Germinal center (tissue), 1 donor: ENCODE measurements around the gene MBD3L4.
"Not testable (repeated sequence)": the region's sequence is repeated elsewhere in the genome, so short reads cannot be mapped to it uniquely, and the experiment has no call there.

ENCODE experiments used
- DNase-seq: peaks from one replicate; pipeline ENCODE4 v3.0.0; 2012; ENCODE audit warnings: mixed read lengths, low spot score

MBD3L4 gene

GRCh38 chr19:7040079-7040478, at the start of gene MBD3L4:
MBD3L4 (minus strand) TSS chr19:7040179; CDS start chr19:7040144, 35 bp downstream.
- DNase-seq = not testable (repeated sequence)

GRCh38 chr19:7088999-7089398, 49.0 kb upstream of the MBD3L4 start:
- no peak for DNase-seq

- no peak for DNase-seq
These were observed 43.3 kb upstream of the MBD3L4 start for GRCh38 chr19:7083076-7083956.

- no peak for DNase-seq
These were observed 38.0 kb upstream of the MBD3L4 start for GRCh38 chr19:7078008-7078407.

- DNase-seq = no peak
These were observed 36.2 kb upstream of the MBD3L4 start for GRCh38 chr19:7076151-7076550.

GRCh38 chr19:7074705-7075282, 34.8 kb upstream of the MBD3L4 start:
- no peak for DNase-seq

GRCh38 chr19:7072541-7072940, 32.6 kb upstream of the MBD3L4 start:
- no peak for DNase-seq

GRCh38 chr19:7069904-7070226, 29.9 kb upstream of the MBD3L4 start:
- no peak for DNase-seq

- peak; percentile 98 for DNase-seq
These were observed 29.3 kb upstream of the MBD3L4 start, which contains the start of gene ZNF557 for GRCh38 chr19:7069042-7069903. ZNF557 (plus strand) TSS chr19:7069703; CDS start chr19:7075075, 5,372 bp downstream.

- DNase-seq = no peak
These were observed 28.6 kb upstream of the MBD3L4 start for GRCh38 chr19:7068599-7068998.

- no peak for DNase-seq
These were observed 27.7 kb upstream of the MBD3L4 start for GRCh38 chr19:7067716-7068115.

GRCh38 chr19:7067122-7067521, 27.1 kb upstream of the MBD3L4 start:
- DNase-seq = not testable (repeated sequence)

GRCh38 chr19:7063764-7064418, 23.9 kb upstream of the MBD3L4 start:
- no peak for DNase-seq

GRCh38 chr19:7063339-7063738, 23.4 kb upstream of the MBD3L4 start:
- DNase-seq = no peak

- DNase-seq = not testable (repeated sequence)
These were observed 20.0 kb upstream of the MBD3L4 start for GRCh38 chr19:7059977-7060376.

- not testable (repeated sequence) for DNase-seq
These were observed 18.6 kb upstream of the MBD3L4 start, which contains the start of gene MBD3L3 for GRCh38 chr19:7058576-7058975. MBD3L3 (minus strand) TSS chr19:7058676; CDS start chr19:7058605, 71 bp downstream.

GRCh38 chr19:7056371-7056770, 16.4 kb upstream of the MBD3L4 start:
- DNase-seq = not testable (repeated sequence)

GRCh38 chr19:7055679-7056078, 15.7 kb upstream of the MBD3L4 start:
- DNase-seq = not testable (repeated sequence)

- not testable (repeated sequence) for DNase-seq
These were observed 14.8 kb upstream of the MBD3L4 start for GRCh38 chr19:7054635-7055368.

GRCh38 chr19:7052896-7053295, 12.9 kb upstream of the MBD3L4 start:
- DNase-seq = not testable (repeated sequence)

- not testable (repeated sequence) for DNase-seq
These were observed 11.4 kb upstream of the MBD3L4 start for GRCh38 chr19:7051421-7051820.
